IMR-90 (cell line): ENCODE measurements around the gene SNAP91. TPM values are rescaled to one million over a fixed set of nuclear protein-coding genes. Genes with fewer than 3 reads are reported as not detected.

Experiments used
- ATAC-seq: fragments of 200-7000 bp; cut with Tn5 transposase; 2 replicates; pipeline ENCODE4 v1.9.1; 2020; ENCODE audit warnings: low read depth, mild to moderate bottlenecking, moderate library complexity
- BruUV-seq: library from RNA; stranded (reverse); fragments of 400-500 nt; replicated peaks from 2 replicates; lab custom pipeline; 2021; lab: Mats Ljungman, UMichigan
- CTCF ChIA-PET: fragments of 300-600 bp; formaldehyde crosslinking; extraction: SDS; loops from one replicate; lab custom pipeline; 2021; ENCODE audit warnings: antibody characterized with exemption; lab: Yijun Ruan, JAX
- POLR2A ChIA-PET: fragments of 300-600 bp; sonication (Branson Sonifier 250); formaldehyde crosslinking; loops from one replicate; lab custom pipeline; 2022; ENCODE audit warnings: antibody characterized with exemption; ENCODE audit not compliant: unreplicated experiment; lab: Charles Lee
- DNase-seq: peaks from one replicate; pipeline ENCODE4 v3.0.0; 2013
- H2AFZ ChIP-seq: replicated peaks from 2 replicates; pipeline ENCODE3; 2013; ENCODE audit warnings: low read length, mild to moderate bottlenecking; ENCODE audit not compliant: poor library complexity
- H2AK5ac ChIP-seq: 2 replicates; pipeline ENCODE4 v1.6.1; 2013; ENCODE audit warnings: low read depth, low read length, inconsistent platforms
- H2AK9ac ChIP-seq: replicated peaks from 2 replicates; pipeline ENCODE3; 2013; ENCODE audit warnings: mild to moderate bottlenecking, low read depth, low read length, moderate library complexity; ENCODE audit not compliant: poor library complexity
- H2BK120ac ChIP-seq: 2 replicates; pipeline ENCODE4 v1.6.1; 2013; ENCODE audit warnings: low read depth, low read length, inconsistent platforms
- H2BK15ac ChIP-seq: 3 replicates; pipeline ENCODE4 v1.6.1; 2013; ENCODE audit warnings: low read depth, low read length, inconsistent platforms
- H2BK20ac ChIP-seq: 2 replicates; pipeline ENCODE4 v1.6.1; 2013; ENCODE audit warnings: low read depth, mild to moderate bottlenecking, inconsistent platforms, low read length, moderate library complexity
- H2BK5ac ChIP-seq: 2 replicates; pipeline ENCODE4 v1.6.1; 2013; ENCODE audit warnings: mild to moderate bottlenecking, low read depth, low read length, inconsistent platforms; ENCODE audit not compliant: poor library complexity, severe bottlenecking
- H3K14ac ChIP-seq: replicated peaks from 2 replicates; pipeline ENCODE4 v1.6.1; 2013; ENCODE audit warnings: low read depth, low read length, inconsistent platforms
- H3K18ac ChIP-seq: 2 replicates; pipeline ENCODE4 v1.6.1; 2013; ENCODE audit warnings: low read depth, low read length, control low read depth
- H3K23ac ChIP-seq: 2 replicates; pipeline ENCODE4 v1.6.1; 2013; ENCODE audit warnings: low read depth, low read length, inconsistent platforms
- H3K27ac ChIP-seq: 2 replicates; pipeline ENCODE4 v1.5.1; 2013; ENCODE audit warnings: mild to moderate bottlenecking, control low read depth, low read length; ENCODE audit not compliant: insufficient read depth
- H3K27me3 ChIP-seq: 2 replicates; pipeline ENCODE4 v1.6.1; 2013; ENCODE audit warnings: low read length; ENCODE audit not compliant: control insufficient read depth, insufficient read depth
- H3K36me3 ChIP-seq: 2 replicates; pipeline ENCODE4 v1.6.1; 2013; ENCODE audit warnings: low read length, mixed read lengths; ENCODE audit not compliant: control insufficient read depth, insufficient read depth
- H3K4ac ChIP-seq: 2 replicates; pipeline ENCODE4 v1.6.1; 2013; ENCODE audit warnings: low read depth, low read length, inconsistent platforms
- H3K4me1 ChIP-seq: 2 replicates; pipeline ENCODE4 v1.6.1; 2013; ENCODE audit warnings: low read length, mixed read lengths; ENCODE audit not compliant: control insufficient read depth, insufficient read depth
- H3K4me2 ChIP-seq: 2 replicates; pipeline ENCODE4 v1.6.1; 2013; ENCODE audit warnings: low read depth, mild to moderate bottlenecking, control low read depth, low read length, moderate library complexity
- H3K4me3 ChIP-seq: 2 replicates; pipeline ENCODE4 v1.5.1; 2013; ENCODE audit warnings: low read depth, mild to moderate bottlenecking, control low read depth, low read length, moderate library complexity; ENCODE audit not compliant: insufficient read depth
- H3K56ac ChIP-seq: 2 replicates; pipeline ENCODE4 v1.6.1; 2013; ENCODE audit warnings: low read length, inconsistent platforms; ENCODE audit not compliant: insufficient read depth; ENCODE audit errors: extremely low read depth
- H3K79me1 ChIP-seq, 2 experiments: 2 replicates each; pipeline ENCODE4 v1.6.1; 2013; ENCODE audit warnings: low read length in 2 of 2, inconsistent platforms in 1 of 2, low read depth in 1 of 2
- H3K9ac ChIP-seq: 2 replicates; pipeline ENCODE4 v1.6.1; 2013; ENCODE audit warnings: low read depth, low read length, control low read depth
- H3K9me1 ChIP-seq: 2 replicates; pipeline ENCODE4 v1.6.1; 2013; ENCODE audit warnings: low read length, inconsistent platforms; ENCODE audit not compliant: insufficient read depth
- H3K9me3 ChIP-seq: 2 replicates; pipeline ENCODE4 v1.6.1; 2013; ENCODE audit warnings: low read length; ENCODE audit not compliant: control insufficient read depth, insufficient read depth
- H4K20me1 ChIP-seq: 2 replicates; pipeline ENCODE4 v1.6.1; 2013; ENCODE audit warnings: low read length, inconsistent platforms; ENCODE audit not compliant: insufficient read depth
- H4K5ac ChIP-seq: 2 replicates; pipeline ENCODE4 v1.6.1; 2013; ENCODE audit warnings: mild to moderate bottlenecking, low read depth, low read length, control low read depth
- H4K8ac ChIP-seq, 2 experiments: 2 replicates each; pipeline ENCODE4 v1.6.1; 2013; ENCODE audit warnings: low read depth in 2 of 2, low read length in 2 of 2, control low read depth in 1 of 2, inconsistent platforms in 1 of 2
- H4K91ac ChIP-seq: 2 replicates; pipeline ENCODE4 v1.6.1; 2013; ENCODE audit warnings: low read depth, low read length, inconsistent platforms; ENCODE audit not compliant: insufficient read depth
- SMC3 ChIP-seq: fragments of 150-350 bp; IDR thresholded peaks from 2 replicates; pipeline ENCODE4 v1.6.1; 2016; ENCODE audit warnings: low read depth, mild to moderate bottlenecking, antibody characterized with exemption, low read length, moderate library complexity
- WGBS, 2 experiments: methylation state at CpG; one replicate each; pipeline versions ENCODE4 v1.1.5 to v1.1.7; 2013; ENCODE audit warnings: missing lambda C conversion rate in 2 of 2; ENCODE audit not compliant: insufficient read length in 1 of 2; ENCODE audit errors: extremely low coverage in 2 of 2; 5-methylcytosine and 5-hydroxymethylcytosine counted together
- dilution Hi-C: fragments of 300-500 bp; cut with HindIII; formaldehyde crosslinking; loops from one replicate; pipeline ENCODE4 v1.14.3; 2018; ENCODE audit warnings: low sequenced_read_pairs; ENCODE audit not compliant: unreplicated experiment
- in situ Hi-C: fragments of 300-500 bp; cut with MboI; formaldehyde crosslinking; loops from 3 replicates; pipeline ENCODE4 v1.14.3; 2019; ENCODE audit warnings: low sequenced_read_pairs, inconsistent platforms, mixed read lengths
- intact Hi-C: fragments of 100-400 bp; cut with micrococcal nuclease; formaldehyde crosslinking; loops from 2 replicates; pipeline ENCODE4 v1.10.0; 2022
- polyA plus RNA-seq, 3 experiments: library from polyadenylated mRNA; depleted of rRNA; stranded (reverse); fragments of >200 nt; gene quantifications; 2 replicates each; pipeline ENCODE4 v1.2.3, GENCODE V29; 2012; ENCODE audit warnings: low replicate concordance in 1 of 3
- total RNA-seq: library from RNA; depleted of rRNA; stranded (reverse); fragments of >200 nt; gene quantifications from 2 replicates; pipeline ENCODE4 v1.2.3, GENCODE V29; 2012

The SNAP91 gene
- total and polyA plus RNA-seq, 2 of the 4 experiments (the other 2 are of a cell fraction) = not detected

DNA sequence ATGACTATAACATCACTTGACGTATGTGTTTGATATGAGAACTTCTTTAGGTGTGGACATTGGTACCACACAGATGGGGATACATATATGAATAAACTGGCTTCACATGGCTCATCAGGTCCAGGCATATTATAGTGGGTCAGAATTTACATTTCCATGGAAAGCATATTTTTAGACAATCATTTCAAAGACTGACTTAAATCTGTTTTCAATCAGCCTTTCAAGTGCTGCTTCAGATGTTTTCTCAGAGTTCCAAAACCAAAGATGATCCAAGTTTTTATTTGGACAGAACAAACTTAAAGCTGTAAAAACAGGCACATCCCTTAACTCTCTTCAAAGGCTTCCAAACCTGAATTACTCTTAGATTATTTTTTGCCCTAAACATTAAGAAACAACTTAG, 108.4 kb downstream of the SNAP91 start:
- no peak for ATAC-seq
- ChIA-PET CTCF (no interaction called here), POLR2A (no interaction called here)
- Histone ChIP-seq H3K27ac (no peak overlapping the region), H4K5ac (no peak overlapping the region), H4K8ac (no peak overlapping the region), H2BK5ac (no peak overlapping the region), H3K23ac (no peak overlapping the region), H4K20me1 (no peaks in the 10 kb centered on the region), H3K79me1 (no peaks in the 10 kb centered on the region), H3K4me2 (no peak overlapping the region), H2AK9ac (no peak overlapping the region), H3K9ac (no peak overlapping the region), H3K36me3 (no peaks in the 10 kb centered on the region), H3K9me3 (no peaks in the 10 kb centered on the region), H3K56ac (no peak overlapping the region), H2BK15ac (no peak overlapping the region), H2AFZ (no peak overlapping the region), H3K4me1 (0 out of 2 replicates have a peak, but pooled peaks cover 1% of the 10 kb centered on the region), H3K14ac (no peak overlapping the region), H3K4ac (no peak overlapping the region), H3K18ac (no peak overlapping the region), H2BK20ac (no peak overlapping the region), H2AK5ac (no peak overlapping the region), H4K91ac (no peak overlapping the region), H2BK120ac (no peak overlapping the region), H3K9me1 (no peaks in the 10 kb centered on the region), H3K27me3 (no peaks in the 10 kb centered on the region; the same call in 1 of the 2 replicates), H3K4me3 (no peak overlapping the region)
- no CpG with 5 or more reads among the region's 1 CpG for WGBS, 2 experiments
- intact Hi-C loops = no loop called here
- no peak for TF ChIP-seq SMC3
- dilution Hi-C loops = no loop called here
- BruUV-seq = no TSS peak
- DNase-seq = no peak
- in situ Hi-C loops = loop anchor here (25.0 kb wide), 1 partner anchor 612 kb away; no protein-coding TSS in a partner anchor
